ENCODE results near the gene ARRB1. TPM values are rescaled to one million over a fixed set of nuclear protein-coding genes. Genes with fewer than 3 reads are reported as not detected.

The ARRB1 gene
- total and polyA plus RNA-seq, 2 of the 13 experiments (the other 11 are each of a cell fraction or from before 2014, with no cell fraction given), result 22.5 to 35.7 TPM

DNA sequence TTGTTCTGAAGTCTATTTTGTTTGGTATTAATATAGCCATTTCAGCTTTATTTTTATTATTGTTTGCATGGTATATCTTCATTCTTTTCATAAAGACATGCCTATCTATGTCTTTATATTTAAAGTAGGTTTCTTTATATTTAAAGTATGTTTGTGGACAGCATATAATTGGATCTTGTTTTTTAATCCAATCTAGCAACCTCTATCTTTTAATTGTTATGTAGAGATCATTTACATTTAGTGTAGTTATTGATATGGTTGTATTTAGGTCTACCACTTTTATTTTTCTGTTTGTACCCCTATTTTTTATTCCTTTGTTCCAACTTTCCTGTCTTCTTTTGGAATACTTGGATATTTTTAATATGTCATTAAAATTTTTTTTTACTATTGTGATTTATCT is 97.1 kb downstream of the ARRB1 start:
- H3K27ac ChIP-seq (ENCODE audit: extremely low read length, insufficient read depth, low read length), result no peak overlapping the region
- peaks cover 10% of the 10 kb centered on the region for H3K9me3 ChIP-seq (ENCODE audit: low read length)
- no peak overlapping the region for H3K9ac ChIP-seq (ENCODE audit: insufficient read depth, low read depth, low read length)
- H3K4me2 ChIP-seq (ENCODE audit: low read depth, low read length), result no peak overlapping the region
- H3K4me3 ChIP-seq (replicated peaks in 1 of 3; ENCODE audit: insufficient read depth in 1 of 3, low read depth in 2 of 3, low read length in 3 of 3), result no peak overlapping the region
- no peaks in the 10 kb centered on the region for H4K20me1 ChIP-seq (ENCODE audit: insufficient read depth, low read length)
- ChIA-PET POLR2A (no interaction called here), CTCF (ENCODE audit: low intra/inter-chr PET ratio, low total read pairs) (interaction anchor here (0.8 kb wide), 1 partner anchor 118 kb away, joined by 3 read pairs; no protein-coding TSS in a partner anchor)
- no peaks in the 10 kb centered on the region for H3K36me3 ChIP-seq (replicated peaks in 1 of 2; ENCODE audit: control insufficient read depth in 1 of 2, insufficient read depth in 2 of 2, low read length in 2 of 2)
- in situ Hi-C loops (cut with HindIII; ENCODE audit: extremely low pct_ligation_motif_present, low pct_unique_long_range_greater_than_20kb), result no loop called here
- intact Hi-C loops (cut with micrococcal nuclease; ENCODE audit: unreplicated experiment), result no loop called here
- H2AFZ ChIP-seq (ENCODE audit: low read length), result no peak overlapping the region
- ATAC-seq (no peak), FAIRE-seq (no peak), DNase-seq (ENCODE audit: low spot score) (no peak)
- H3K4me1 ChIP-seq (ENCODE audit: insufficient read depth, low read length), result no peaks in the 10 kb centered on the region
- BruUV-seq (replicated peaks), result no TSS peak
- no peaks in the 10 kb centered on the region for H3K79me2 ChIP-seq (ENCODE audit: insufficient read depth, low read length)
- H3K27me3 ChIP-seq (ENCODE audit: control insufficient read depth in 1 of 2, insufficient read depth in 2 of 2, low read length in 2 of 2), result peaks cover 0 to 3% of the 10 kb centered on the region in 2 experiments; a peak in 1 of 5 replicates
- TF ChIP-seq ZNF10 (CRISPR knock-in tag; IDR thresholded peaks at IDR 0.05; ENCODE audit: borderline replicate concordance, low read depth), result no peak
- TF ChIP-seq SYNCRIP (IDR thresholded peaks at IDR 0.05; ENCODE audit: insufficient read depth, low read depth, low read length), result no peak
- no peak for TF ChIP-seq PRMT3 (CRISPR knock-in tag; IDR thresholded peaks at IDR 0.05; ENCODE audit: borderline replicate concordance, low read depth)
- no peak for TF ChIP-seq BRF2 (CRISPR knock-in tag; IDR thresholded peaks at IDR 0.05)
- TF ChIP-seq ZNF281 (CRISPR knock-in tag; IDR thresholded peaks at IDR 0.05; ENCODE audit: borderline replicate concordance), result no peak
- TF ChIP-seq, protein P1, sequence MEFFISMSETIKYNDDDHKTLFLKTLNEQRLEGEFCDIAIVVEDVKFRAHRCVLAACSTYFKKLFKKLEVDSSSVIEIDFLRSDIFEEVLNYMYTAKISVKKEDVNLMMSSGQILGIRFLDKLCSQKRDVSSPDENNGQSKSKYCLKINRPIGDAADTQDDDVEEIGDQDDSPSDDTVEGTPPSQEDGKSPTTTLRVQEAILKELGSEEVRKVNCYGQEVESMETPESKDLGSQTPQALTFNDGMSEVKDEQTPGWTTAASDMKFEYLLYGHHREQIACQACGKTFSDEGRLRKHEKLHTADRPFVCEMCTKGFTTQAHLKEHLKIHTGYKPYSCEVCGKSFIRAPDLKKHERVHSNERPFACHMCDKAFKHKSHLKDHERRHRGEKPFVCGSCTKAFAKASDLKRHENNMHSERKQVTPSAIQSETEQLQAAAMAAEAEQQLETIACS (CRISPR knock-in tag; IDR thresholded peaks at IDR 0.05), result no peak
- TF ChIP-seq, protein P2, sequence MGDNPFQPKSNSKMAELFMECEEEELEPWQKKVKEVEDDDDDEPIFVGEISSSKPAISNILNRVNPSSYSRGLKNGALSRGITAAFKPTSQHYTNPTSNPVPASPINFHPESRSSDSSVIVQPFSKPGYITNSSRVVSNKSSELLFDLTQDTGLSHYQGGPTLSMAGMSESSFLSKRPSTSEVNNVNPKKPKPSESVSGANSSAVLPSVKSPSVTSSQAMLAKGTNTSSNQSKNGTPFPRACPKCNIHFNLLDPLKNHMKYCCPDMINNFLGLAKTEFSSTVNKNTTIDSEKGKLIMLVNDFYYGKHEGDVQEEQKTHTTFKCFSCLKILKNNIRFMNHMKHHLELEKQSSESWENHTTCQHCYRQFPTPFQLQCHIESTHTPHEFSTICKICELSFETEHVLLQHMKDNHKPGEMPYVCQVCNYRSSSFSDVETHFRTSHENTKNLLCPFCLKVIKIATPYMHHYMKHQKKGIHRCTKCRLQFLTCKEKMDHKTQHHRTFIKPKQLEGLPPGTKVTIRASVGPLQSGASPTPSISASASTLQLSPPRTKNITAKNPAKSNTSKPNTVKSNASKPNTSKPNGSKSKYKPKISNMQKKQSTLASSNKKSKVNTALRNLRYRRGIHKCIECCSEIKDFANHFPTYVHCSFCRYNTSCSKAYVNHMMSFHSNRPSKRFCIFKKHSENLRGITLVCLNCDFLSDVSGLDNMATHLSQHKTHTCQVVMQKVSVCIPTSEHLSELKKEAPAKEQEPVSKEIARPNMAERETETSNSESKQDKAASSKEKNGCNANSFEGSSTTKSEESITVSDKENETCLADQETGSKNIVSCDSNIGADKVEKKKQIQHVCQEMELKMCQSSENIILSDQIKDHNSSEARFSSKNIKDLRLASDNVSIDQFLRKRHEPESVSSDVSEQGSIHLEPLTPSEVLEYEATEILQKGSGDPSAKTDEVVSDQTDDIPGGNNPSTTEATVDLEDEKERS (CRISPR knock-in tag; IDR thresholded peaks at IDR 0.05), result no peak
- no peak for TF ChIP-seq NCOR1 (IDR thresholded peaks at IDR 0.05; ENCODE audit: borderline replicate concordance, low read length)
- TF ChIP-seq KDM4B (CRISPR knock-in tag; IDR thresholded peaks at IDR 0.05), result no peak
- no peak for TF ChIP-seq ZNF776 (CRISPR knock-in tag; IDR thresholded peaks at IDR 0.05)
- TF ChIP-seq BRCA1 (CRISPR knock-in tag; IDR thresholded peaks at IDR 0.05), result no peak
- TF ChIP-seq SMAD3 (CRISPR knock-in tag; IDR thresholded peaks at IDR 0.05), result no peak
- no peak for TF ChIP-seq MAZ (IDR thresholded peaks at IDR 0.05; ENCODE audit: borderline replicate concordance, low read depth, low read length)
- no peak for TF ChIP-seq MAZ (CRISPR knock-in tag; IDR thresholded peaks at IDR 0.05; ENCODE audit: low read depth)
- no peak for TF ChIP-seq MAFF (IDR thresholded peaks at IDR 0.05; ENCODE audit: low read depth, low read length)
- no peak for TF ChIP-seq ZNF343 (CRISPR knock-in tag; IDR thresholded peaks at IDR 0.05)
